GM18505 (cell line): ENCODE results near the gene NSMCE4A.

ENCODE experiments used
- ATAC-seq: cut with Tn5 transposase; IDR thresholded peaks from one replicate; pipeline ENCODE4 v1.9.1; 2021; ENCODE audit not compliant: unreplicated experiment
- POLR2A ChIP-seq: IDR thresholded peaks from 4 replicates; pipeline ENCODE4 v1.6.1; 2011; ENCODE audit warnings: borderline replicate concordance; ENCODE audit not compliant: insufficient read depth, insufficient read length; ENCODE audit errors: extremely low read depth

Gene NSMCE4A

GRCh38 chr10:121911421-121911697, 63.7 kb downstream of the NSMCE4A start:
- no peak for ATAC-seq
- TF ChIP-seq POLR2A, result no peak

- no peak for ATAC-seq
- TF ChIP-seq POLR2A, result no peak
Measured at GRCh38 chr10:121910673-121911420, 64.2 kb downstream of the NSMCE4A start.
